GM12878 (cell line): ENCODE results near the gene CAPN3. TPM values are rescaled to one million over a fixed set of nuclear protein-coding genes. Genes with fewer than 3 reads are reported as not detected.

Experiments used
- ATAC-seq: fragments of 200-7000 bp; cut with Tn5 transposase; 3 replicates; pipeline ENCODE4 v1.9.1; 2020; ENCODE audit warnings: mild to moderate bottlenecking, moderate library complexity
- BruUV-seq: library from RNA; stranded (reverse); fragments of 400-500 nt; replicated peaks from 2 replicates; lab custom pipeline; 2021; lab: Mats Ljungman, UMichigan
- CTCF ChIA-PET: fragments of 300-600 bp; sonication (Branson Sonifier 250); formaldehyde crosslinking; extraction: SDS; loops from one replicate; lab custom pipeline; 2021; ENCODE audit warnings: inconsistent platforms; lab: Yijun Ruan, JAX
- POLR2A ChIA-PET: fragments of 350-600 bp; formaldehyde crosslinking; extraction: SDS; loops from one replicate; lab custom pipeline; 2021; ENCODE audit warnings: inconsistent platforms; lab: Charles Lee
- RAD21 ChIA-PET: fragments of 300-600 bp; sonication (Branson Sonifier 250); formaldehyde crosslinking; loops from one replicate; lab custom pipeline; 2023; ENCODE audit warnings: antibody characterized with exemption; ENCODE audit not compliant: unreplicated experiment; lab: Charles Lee
- SMC1A ChIA-PET: fragments of 300-600 bp; sonication (Branson Sonifier 250); formaldehyde crosslinking; loops from one replicate; lab custom pipeline; 2023; ENCODE audit not compliant: unreplicated experiment, uncharacterized antibody; lab: Charles Lee
- DNase-seq: peaks from one replicate; pipeline ENCODE4 v3.0.0-alpha.2; 2011; ENCODE audit warnings: low read depth, low spot score
- FAIRE-seq: peaks from 3 replicates; lab custom pipeline; 2011; peaks lifted over from hg19 to GRCh38; lab: Jason Lieb, UNC
- H2AFZ ChIP-seq: 2 replicates; pipeline ENCODE4 v1.6.0; 2011; ENCODE audit warnings: low read depth, low read length, control low read depth; ENCODE audit not compliant: control insufficient read depth
- H3K27ac ChIP-seq: 2 replicates; pipeline ENCODE4 v1.5.1; 2011; ENCODE audit warnings: control low read depth; ENCODE audit not compliant: control insufficient read depth, insufficient read depth
- H3K27me3 ChIP-seq, 2 experiments: replicated peaks in 1 of 2; 2 replicates each; pipeline versions ENCODE4 v1.6.0 to v1.6.1; 2011; ENCODE audit warnings: low read length in 1 of 2; ENCODE audit not compliant: control insufficient read depth in 2 of 2, insufficient read depth in 2 of 2
- H3K36me3 ChIP-seq, 2 experiments: 2 replicates each; pipeline ENCODE4 v1.5.1; 2011; ENCODE audit warnings: low read length in 1 of 2; ENCODE audit not compliant: control insufficient read depth in 2 of 2, insufficient read depth in 2 of 2
- H3K4me1 ChIP-seq: 2 replicates; pipeline ENCODE4 v1.6.1; 2011; ENCODE audit warnings: mild to moderate bottlenecking, low read length, moderate library complexity, mixed read lengths; ENCODE audit not compliant: control insufficient read depth, insufficient read depth
- H3K4me2 ChIP-seq: 2 replicates; pipeline ENCODE4 v1.6.0; 2011; ENCODE audit warnings: control low read depth; ENCODE audit not compliant: control insufficient read depth, insufficient read depth
- H3K4me3 ChIP-seq: fragments of 200-600 bp; sonication (generic); 2 replicates; pipeline ENCODE4 v1.5.1; 2016
- H3K79me2 ChIP-seq: 2 replicates; pipeline ENCODE4 v1.6.0; 2011; ENCODE audit warnings: low read length; ENCODE audit not compliant: control insufficient read depth, insufficient read depth
- H3K9ac ChIP-seq: 2 replicates; pipeline ENCODE4 v1.8.0; 2011; ENCODE audit warnings: low read length, control low read depth, mixed read lengths; ENCODE audit not compliant: control insufficient read depth, insufficient read depth
- H3K9me3 ChIP-seq: replicated peaks from 3 replicates; pipeline ENCODE4 v1.5.1; 2011; ENCODE audit warnings: mild to moderate bottlenecking, low read length; ENCODE audit not compliant: control insufficient read depth, insufficient read depth
- H4K20me1 ChIP-seq: 2 replicates; pipeline ENCODE4 v1.6.0; 2011; ENCODE audit not compliant: control insufficient read depth, insufficient read depth
- CHD2 ChIP-seq: IDR thresholded peaks from 2 replicates; pipeline ENCODE4 v1.6.1; 2011; ENCODE audit warnings: low read depth, low read length, improper control_type of control experiment, borderline replicate concordance
- CTCF ChIP-seq, 3 experiments: IDR thresholded peaks in 2 of 3; conservative IDR thresholded peaks in 1 of 3; 2 replicates each; pipeline ENCODE4 v1.5.1; 2011; ENCODE audit warnings: low read depth in 3 of 3, low read length in 3 of 3, mild to moderate bottlenecking in 3 of 3, control low read depth in 2 of 3, moderate library complexity in 2 of 3, inconsistent platforms in 1 of 3, mixed read lengths in 1 of 3; ENCODE audit not compliant: control insufficient read depth in 2 of 3, insufficient read depth in 1 of 3; ENCODE audit errors: extremely low read depth in 1 of 3
- LARP7 ChIP-seq: fragments of 450-650 bp; IDR thresholded peaks from 2 replicates; pipeline ENCODE4 v1.6.1; 2017; ENCODE audit warnings: mild to moderate bottlenecking
- MTA2 ChIP-seq: fragments of 450-650 bp; IDR thresholded peaks from 2 replicates; pipeline ENCODE4 v1.6.1; 2016; ENCODE audit warnings: low read depth, mild to moderate bottlenecking, moderate library complexity
- REST ChIP-seq: IDR thresholded peaks from 2 replicates; pipeline ENCODE4 v1.6.1; 2012; ENCODE audit warnings: mild to moderate bottlenecking, low read depth, low read length
- SPI1 ChIP-seq: IDR thresholded peaks from 2 replicates; pipeline ENCODE4 v1.6.1; 2011; ENCODE audit warnings: low read depth, mild to moderate bottlenecking, low read length, moderate library complexity, borderline replicate concordance; ENCODE audit not compliant: insufficient read depth
- SREBF2 ChIP-seq: IDR thresholded peaks from 2 replicates; pipeline ENCODE4 v1.6.1; 2012; ENCODE audit warnings: mild to moderate bottlenecking, low read length
- WGBS: methylation state at CpG from one replicate; pipeline ENCODE4 v1.1.6; 2016; ENCODE audit warnings: low lambda C conversion rate; ENCODE audit not compliant: insufficient replicate concordance, insufficient coverage; ENCODE audit errors: missing lambda C conversion rate; 5-methylcytosine and 5-hydroxymethylcytosine counted together
- in situ Hi-C: fragments of 300-500 bp; cut with MboI; formaldehyde crosslinking; loops from 9 replicates; pipeline ENCODE4 v1.14.3; 2018; ENCODE audit warnings: mixed read lengths
- intact Hi-C: fragments of 100-400 bp; cut with micrococcal nuclease; formaldehyde crosslinking; loops from one replicate; pipeline ENCODE4 v1.14.2; 2022; ENCODE audit not compliant: unreplicated experiment
- polyA plus RNA-seq, 11 experiments: library from polyadenylated mRNA; depleted of rRNA in 4 of 11; unstranded in 6 of 11; stranded (reverse) in 5 of 11; fragments of >200 nt; fragmentation: Nextera tagmentation in 4 of 11; fragmentation: Illumina TruSeq in 1 of 11; extraction: Ambion mirVana in 4 of 11; extraction: Trizol in 1 of 11; gene quantifications; 1 replicate in 1 of 11; 2 replicates in 10 of 11; pipeline versions ENCODE4 v1.2.1 to v1.2.3, GENCODE V29; 2011 to 2016; ENCODE audit warnings: inconsistent platforms in 2 of 11, missing spikeins in 2 of 11, low read depth in 1 of 11
- total RNA-seq, 4 experiments: library from RNA; depleted of rRNA in 3 of 4; stranded (reverse); fragments of >200 nt in 3 of 4; fragmentation: Illumina TruSeq in 1 of 4; extraction: Trizol in 1 of 4; gene quantifications; 2 replicates each; pipeline versions ENCODE4 v1.2.1 to v1.2.3, GENCODE V29; 2013 to 2021

The CAPN3 gene
- total and polyA plus RNA-seq, 10 of the 15 experiments (the other 5 are each of a cell fraction or from before 2014, with no cell fraction given): 1.1 to 3.8 (median 2.4) TPM

GRCh38 chr15:42314818-42315217 is 44.5 kb upstream of the CAPN3 start:
- BruUV-seq: no TSS peak
- TF ChIP-seq MTA2: no peak
- TF ChIP-seq CTCF (IDR thresholded peaks at IDR 0.05 in 2 of 3, conservative IDR thresholded peaks at IDR 0.05 in 1 of 3; ENCODE audit: control insufficient read depth in 2 of 3, extremely low read depth in 1 of 3, insufficient read depth in 1 of 3, low read depth in 3 of 3, low read length in 3 of 3): no peak
- no peak for TF ChIP-seq CHD2
- TF ChIP-seq SPI1: no peak
- TF ChIP-seq SREBF2: no peak
- TF ChIP-seq REST: no peak
- TF ChIP-seq LARP7: no peak
- Histone ChIP-seq H4K20me1 (no peaks in the 10 kb centered on the region), H3K9me3 (no peaks in the 10 kb centered on the region), H3K4me1 (no peaks in the 10 kb centered on the region), H3K4me2 (no peak overlapping the region), H3K4me3 (no peak overlapping the region), H2AFZ (no peak overlapping the region), H3K27me3 (no peaks in the 10 kb centered on the region), H3K36me3 (no peaks in the 10 kb centered on the region; a peak in 1 of 4 replicates), H3K27ac (no peak overlapping the region), H3K9ac (no peak overlapping the region), H3K79me2 (no peaks in the 10 kb centered on the region)
- 100% methylated on average over 1 of the region's 1 CpG for WGBS
- intact Hi-C loops: no loop called here
- in situ Hi-C loops: no loop called here
- FAIRE-seq (no peak), ATAC-seq (no peak), DNase-seq (no peak)
- SMC1A ChIA-PET: no interaction called here
- CTCF ChIA-PET: no interaction called here
- POLR2A ChIA-PET: interaction anchor here (0.5 kb wide), 1 partner anchor 171 kb away, joined by 3 read pairs; no protein-coding TSS in a partner anchor
- RAD21 ChIA-PET: no interaction called here
